HG03439 (cell line): ENCODE results near the gene ZBED3.
"Not testable (repeated sequence)": the region's sequence is repeated elsewhere in the genome, so short reads cannot be mapped to it uniquely, and the experiment has no call there.

ENCODE experiments used
- ATAC-seq: cut with Tn5 transposase; IDR thresholded peaks from one replicate; pipeline ENCODE4 v1.9.1; 2021; ENCODE audit warnings: mild to moderate bottlenecking, moderate library complexity; ENCODE audit not compliant: unreplicated experiment

ZBED3 gene

GRCh38 chr5:77086689-77087483, at the start of gene ZBED3:
Gene ZBED3 (minus strand): TSS chr5:77087285. CDS start chr5:77077878, 9,407 bp downstream.
- ATAC-seq, result peak; percentile 76

GRCh38 chr5:77133061-77133758, 46.1 kb upstream of the ZBED3 start:
- no peak for ATAC-seq

- ATAC-seq, result no peak
Measured at GRCh38 chr5:77131361-77131760, 44.3 kb upstream of the ZBED3 start.

- ATAC-seq, result no peak
Measured at GRCh38 chr5:77129391-77129990, 42.4 kb upstream of the ZBED3 start.

- no peak for ATAC-seq
Measured at GRCh38 chr5:77128411-77129061, 41.5 kb upstream of the ZBED3 start.

GRCh38 chr5:77123057-77123456, 36.0 kb upstream of the ZBED3 start:
- ATAC-seq, result no peak

GRCh38 chr5:77120706-77121105, 33.6 kb upstream of the ZBED3 start:
- no peak for ATAC-seq

- ATAC-seq, result no peak
Measured at GRCh38 chr5:77120086-77120485, 33.0 kb upstream of the ZBED3 start.

GRCh38 chr5:77117161-77117560, 30.1 kb upstream of the ZBED3 start:
- no peak for ATAC-seq

- not testable (repeated sequence) for ATAC-seq
Measured at GRCh38 chr5:77107035-77107434, 19.9 kb upstream of the ZBED3 start.

- no peak for ATAC-seq
Measured at GRCh38 chr5:77104813-77105212, 17.7 kb upstream of the ZBED3 start.

- ATAC-seq, result no peak
Measured at GRCh38 chr5:77103457-77103856, 16.4 kb upstream of the ZBED3 start.

- no peak for ATAC-seq
Measured at GRCh38 chr5:77102549-77102948, 15.5 kb upstream of the ZBED3 start.

- ATAC-seq, result no peak
Measured at GRCh38 chr5:77101298-77101697, 14.2 kb upstream of the ZBED3 start.

GRCh38 chr5:77095189-77095588, 8.1 kb upstream of the ZBED3 start:
- no peak for ATAC-seq

GRCh38 chr5:77087484-77088261, 588 bp upstream of the ZBED3 start:
- ATAC-seq, result no peak

GRCh38 chr5:77086368-77086688, 757 bp downstream of the ZBED3 start:
- ATAC-seq, result no peak

GRCh38 chr5:77083088-77083487, 4.0 kb downstream of the ZBED3 start:
- no peak for ATAC-seq

- ATAC-seq, result no peak
Measured at GRCh38 chr5:77082280-77082679, 4.8 kb downstream of the ZBED3 start.

- no peak for ATAC-seq
Measured at GRCh38 chr5:77080905-77081304, 6.2 kb downstream of the ZBED3 start.

- not testable (repeated sequence) for ATAC-seq
Measured at GRCh38 chr5:77080479-77080878, 6.6 kb downstream of the ZBED3 start.
